NCI-H524 (cell line): ENCODE data around the gene ARAP2.
"Not testable (repeated sequence)": the region's sequence is repeated elsewhere in the genome, so short reads cannot be mapped to it uniquely, and the experiment has no call there.

ENCODE experiments used
- DNase-seq, 2 experiments: peaks; one replicate each; lab custom pipeline; 2025; lab: John Stamatoyannopoulos, UW

Gene ARAP2

GRCh38 chr4:36182315-36182714 is 62.0 kb downstream of the ARAP2 start:
- not testable (repeated sequence) for DNase-seq

- no peak for DNase-seq
Observed at GRCh38 chr4:36180206-36180605, 64.1 kb downstream of the ARAP2 start.

- DNase-seq, result no peak
Observed at GRCh38 chr4:36178484-36178883, 65.8 kb downstream of the ARAP2 start.

GRCh38 chr4:36177946-36178345 is 66.4 kb downstream of the ARAP2 start:
- DNase-seq, result no peak

- no peak for DNase-seq
Observed at GRCh38 chr4:36174570-36174969, 69.7 kb downstream of the ARAP2 start.

- no peak for DNase-seq
Observed at GRCh38 chr4:36173905-36174304, 70.4 kb downstream of the ARAP2 start.

GRCh38 chr4:36172656-36173055 is 71.7 kb downstream of the ARAP2 start:
- no peak for DNase-seq

GRCh38 chr4:36168127-36168878 is 76.0 kb downstream of the ARAP2 start:
- DNase-seq, result no peak

GRCh38 chr4:36165631-36166005 is 78.7 kb downstream of the ARAP2 start:
- no peak for DNase-seq

GRCh38 chr4:36164900-36165630 is 79.2 kb downstream of the ARAP2 start:
- DNase-seq, result peak in 1 of 2 experiments; percentile 25

- no peak for DNase-seq
Observed at GRCh38 chr4:36163198-36163597, 81.1 kb downstream of the ARAP2 start.

- DNase-seq, result peak in 1 of 2 experiments; percentile 6
Observed at GRCh38 chr4:36159208-36159607, 85.1 kb downstream of the ARAP2 start.

- no peak for DNase-seq
Observed at GRCh38 chr4:36152735-36153134, 91.6 kb downstream of the ARAP2 start.

- peak in 1 of 2 experiments; percentile 10 for DNase-seq
Observed at GRCh38 chr4:36142504-36142903, 101.8 kb downstream of the ARAP2 start.

- no peak for DNase-seq
Observed at GRCh38 chr4:36141186-36141585, 103.1 kb downstream of the ARAP2 start.

- DNase-seq, result no peak
Observed at GRCh38 chr4:36140421-36140820, 103.9 kb downstream of the ARAP2 start.

- DNase-seq, result no peak
Observed at GRCh38 chr4:36138220-36138619, 106.1 kb downstream of the ARAP2 start.

- DNase-seq, result no peak
Observed at GRCh38 chr4:36137336-36137735, 107.0 kb downstream of the ARAP2 start.

GRCh38 chr4:36133658-36134057 is 110.7 kb downstream of the ARAP2 start:
- DNase-seq, result no peak

- DNase-seq, result peak; percentile 15 to 80
Observed at GRCh38 chr4:36133086-36133485, 111.2 kb downstream of the ARAP2 start.

- no peak for DNase-seq
Observed at GRCh38 chr4:36130641-36131040, 113.7 kb downstream of the ARAP2 start.

GRCh38 chr4:36128689-36129088 is 115.6 kb downstream of the ARAP2 start:
- no peak for DNase-seq

GRCh38 chr4:36123906-36124305 is 120.4 kb downstream of the ARAP2 start:
- no peak for DNase-seq
